HG03280 (cell line): ENCODE results near the gene SRRM3.
"Not testable (repeated sequence)": the region's sequence is repeated elsewhere in the genome, so short reads cannot be mapped to it uniquely, and the experiment has no call there.

Experiments used
- ATAC-seq: cut with Tn5 transposase; IDR thresholded peaks from one replicate; pipeline ENCODE4 v1.9.1; 2021; ENCODE audit warnings: mild to moderate bottlenecking, moderate library complexity; ENCODE audit not compliant: unreplicated experiment

Gene SRRM3

GRCh38 chr7:76201732-76202665 is at the start of gene SRRM3:
SRRM3 (plus strand) TSS chr7:76201896; CDS start chr7:76235067, 33,171 bp downstream.
- peak; percentile 75 for ATAC-seq

- no peak for ATAC-seq
These were observed 49.8 kb upstream of the SRRM3 start for GRCh38 chr7:76151932-76152331.

- not testable (repeated sequence) for ATAC-seq
These were observed 48.0 kb upstream of the SRRM3 start for GRCh38 chr7:76153571-76154230.

- no peak for ATAC-seq
These were observed 45.8 kb upstream of the SRRM3 start for GRCh38 chr7:76155938-76156337.

- not testable (repeated sequence) for ATAC-seq
These were observed 44.6 kb upstream of the SRRM3 start for GRCh38 chr7:76156992-76157685.

GRCh38 chr7:76158416-76158815 is 43.3 kb upstream of the SRRM3 start:
- ATAC-seq: not testable (repeated sequence)

- ATAC-seq: not testable (repeated sequence)
These were observed 39.1 kb upstream of the SRRM3 start for GRCh38 chr7:76162416-76163170.

GRCh38 chr7:76163812-76164211 is 37.9 kb upstream of the SRRM3 start:
- not testable (repeated sequence) for ATAC-seq

GRCh38 chr7:76165106-76165972 is 36.4 kb upstream of the SRRM3 start:
- no peak for ATAC-seq

- ATAC-seq: no peak
These were observed 35.7 kb upstream of the SRRM3 start for GRCh38 chr7:76165973-76166403.

GRCh38 chr7:76166404-76167255 is 35.1 kb upstream of the SRRM3 start:
- peak; percentile 89 for ATAC-seq

GRCh38 chr7:76173566-76174205 is 28.0 kb upstream of the SRRM3 start:
- no peak for ATAC-seq

GRCh38 chr7:76176951-76177350 is 24.7 kb upstream of the SRRM3 start:
- not testable (repeated sequence) for ATAC-seq

- no peak for ATAC-seq
These were observed 22.0 kb upstream of the SRRM3 start for GRCh38 chr7:76179686-76180085.

GRCh38 chr7:76182225-76182960 is 19.3 kb upstream of the SRRM3 start:
- no peak for ATAC-seq

- no peak for ATAC-seq
These were observed 16.4 kb upstream of the SRRM3 start for GRCh38 chr7:76185187-76185896.

- no peak for ATAC-seq
These were observed 14.4 kb upstream of the SRRM3 start for GRCh38 chr7:76187272-76187671.
